Measurements from ENCODE around the gene HSPH1.
"Not testable (repeated sequence)": the region's sequence is repeated elsewhere in the genome, so short reads cannot be mapped to it uniquely, and the experiment has no call there.

HSPH1 gene

DNA sequence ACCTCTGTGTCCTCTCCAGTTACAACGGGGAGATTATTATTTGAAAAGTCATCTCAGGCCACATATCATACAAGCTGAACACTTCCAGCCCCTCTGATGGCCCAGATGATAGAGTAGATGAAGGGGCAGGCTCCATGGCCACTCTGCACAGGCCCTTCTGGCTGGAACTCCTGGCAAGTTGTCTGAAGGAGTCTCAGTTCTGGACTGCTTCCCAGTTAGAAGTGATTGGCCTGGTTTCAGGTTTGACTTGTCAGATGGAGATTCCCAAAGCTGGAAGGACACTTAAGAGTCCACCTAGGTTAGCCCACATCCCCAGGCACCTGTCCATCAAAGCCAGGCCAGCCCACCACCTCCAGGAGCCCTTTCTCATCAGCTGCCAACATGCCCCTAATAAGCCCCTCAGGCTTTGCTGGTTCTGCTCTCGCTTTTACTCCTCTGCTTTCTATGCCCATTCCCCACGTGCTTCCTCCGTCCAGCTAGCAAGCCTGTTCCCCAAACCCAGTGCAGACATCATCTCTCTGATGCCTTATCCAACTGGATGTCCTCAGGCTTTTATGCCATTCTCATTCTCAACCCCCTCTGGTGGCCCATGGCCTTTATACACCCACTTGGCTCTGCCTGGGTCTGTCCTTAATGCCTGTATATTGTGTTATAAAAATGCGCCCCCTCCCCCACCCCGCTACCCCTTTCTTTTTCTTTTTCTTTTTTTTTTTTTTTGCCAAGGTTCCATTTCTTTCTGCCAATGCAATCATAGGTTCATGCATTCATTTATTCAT, 56.5 kb downstream of the HSPH1 start:
- no peak overlapping the region for H3K4me3 Mint-ChIP-seq
- no peaks in the 10 kb centered on the region for H3K36me3 Mint-ChIP-seq (ENCODE audit: low read depth)
- ATAC-seq (no peak), DNase-seq (no peak)
- H3K4me1 Mint-ChIP-seq = no peaks in the 10 kb centered on the region
- no peaks in the 10 kb centered on the region for H3K9me3 Mint-ChIP-seq
- H3K27ac Mint-ChIP-seq = no peak overlapping the region
- H3K27me3 Mint-ChIP-seq = peaks cover 16% of the 10 kb centered on the region

DNA sequence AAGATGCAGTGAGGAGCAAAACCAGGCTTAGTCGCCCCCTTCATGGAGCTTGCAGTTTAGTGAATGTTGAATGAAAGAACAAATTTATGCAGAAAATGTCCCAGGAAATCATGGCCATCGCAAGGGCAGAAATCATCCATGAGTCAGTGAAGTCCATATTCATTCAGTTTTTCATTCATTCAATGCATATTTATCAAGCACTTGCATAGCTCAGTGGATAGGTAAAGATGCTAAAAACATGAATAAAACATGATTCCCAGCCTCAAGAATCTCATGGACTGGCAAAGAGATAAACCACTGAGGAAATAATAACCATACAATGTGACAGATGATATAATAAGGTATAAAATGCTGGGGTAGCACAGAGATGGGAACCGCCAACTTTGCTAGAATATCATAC, 58.8 kb downstream of the HSPH1 start:
- H3K36me3 Mint-ChIP-seq (ENCODE audit: low read depth) = no peaks in the 10 kb centered on the region
- no peak overlapping the region for H3K4me3 Mint-ChIP-seq
- peaks cover 19% of the 10 kb centered on the region for H3K27me3 Mint-ChIP-seq
- DNase-seq (no peak), ATAC-seq (no peak)
- no peaks in the 10 kb centered on the region for H3K4me1 Mint-ChIP-seq
- no peaks in the 10 kb centered on the region for H3K9me3 Mint-ChIP-seq
- H3K27ac Mint-ChIP-seq = no peak overlapping the region

DNA sequence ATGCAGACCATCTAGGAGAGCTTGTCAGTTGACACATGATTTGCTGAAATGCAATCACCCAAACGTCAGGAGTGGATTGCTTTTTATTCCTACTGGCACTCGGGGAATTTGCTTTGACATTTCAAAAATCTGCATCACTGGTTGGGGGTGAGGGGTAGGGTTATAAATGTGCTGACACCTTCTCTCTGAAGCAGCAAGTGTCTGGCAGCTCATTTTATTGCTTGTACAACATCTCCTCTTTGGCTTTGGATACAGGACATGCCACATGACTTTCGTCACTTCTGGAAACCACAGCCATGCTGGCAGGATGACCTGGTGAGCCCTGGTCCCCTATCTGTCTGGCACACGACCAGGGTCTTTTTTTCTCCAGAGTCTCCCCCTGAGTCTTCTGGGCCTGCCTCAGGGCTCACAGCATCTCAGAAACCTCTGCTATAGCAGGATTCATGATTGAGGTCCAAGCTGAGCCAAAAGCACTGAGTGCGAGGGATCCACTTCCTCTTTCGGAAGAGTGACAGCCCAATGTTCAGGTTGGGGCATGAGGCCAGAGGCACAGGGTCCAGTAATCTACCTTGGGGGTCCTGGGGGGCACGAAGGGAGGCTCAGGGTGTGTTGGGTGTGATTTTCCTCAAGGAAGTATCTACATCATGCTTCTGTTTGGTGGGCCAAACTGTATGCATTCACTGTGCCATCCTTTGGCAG, 60.1 kb downstream of the HSPH1 start:
- H3K9me3 Mint-ChIP-seq = no peaks in the 10 kb centered on the region
- DNase-seq (no peak), ATAC-seq (no peak)
- H3K27me3 Mint-ChIP-seq = peaks cover 19% of the 10 kb centered on the region
- H3K36me3 Mint-ChIP-seq (ENCODE audit: low read depth) = no peaks in the 10 kb centered on the region
- H3K4me1 Mint-ChIP-seq = no peaks in the 10 kb centered on the region
- no peak overlapping the region for H3K4me3 Mint-ChIP-seq
- H3K27ac Mint-ChIP-seq = no peak overlapping the region

DNA sequence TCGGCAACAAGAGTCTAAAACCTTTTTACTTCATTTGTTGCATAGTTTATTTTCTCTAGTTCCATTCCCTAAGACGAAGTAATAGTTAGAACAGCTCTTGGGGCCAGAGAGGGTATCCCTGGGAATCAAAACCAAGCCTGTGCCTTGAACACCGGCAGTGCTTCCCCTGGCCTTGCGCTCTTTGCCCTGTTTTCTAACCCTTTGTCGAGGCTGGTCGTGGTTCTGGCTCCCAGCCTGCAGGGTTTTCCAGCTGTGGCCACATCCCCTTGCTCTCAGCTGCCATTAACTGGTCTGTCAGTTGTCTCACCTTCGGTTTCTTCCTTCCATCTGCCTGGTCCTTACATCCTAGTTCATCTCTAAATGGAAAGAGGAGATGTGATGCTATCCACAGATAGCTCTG, 61.0 kb downstream of the HSPH1 start:
- Mint-ChIP-seq H3K27ac (no peak overlapping the region), H3K36me3 (ENCODE audit: low read depth) (no peaks in the 10 kb centered on the region), H3K27me3 (peaks cover 19% of the 10 kb centered on the region), H3K4me1 (no peaks in the 10 kb centered on the region), H3K9me3 (no peaks in the 10 kb centered on the region), H3K4me3 (no peak overlapping the region)
- DNase-seq (no peak), ATAC-seq (no peak)

DNA sequence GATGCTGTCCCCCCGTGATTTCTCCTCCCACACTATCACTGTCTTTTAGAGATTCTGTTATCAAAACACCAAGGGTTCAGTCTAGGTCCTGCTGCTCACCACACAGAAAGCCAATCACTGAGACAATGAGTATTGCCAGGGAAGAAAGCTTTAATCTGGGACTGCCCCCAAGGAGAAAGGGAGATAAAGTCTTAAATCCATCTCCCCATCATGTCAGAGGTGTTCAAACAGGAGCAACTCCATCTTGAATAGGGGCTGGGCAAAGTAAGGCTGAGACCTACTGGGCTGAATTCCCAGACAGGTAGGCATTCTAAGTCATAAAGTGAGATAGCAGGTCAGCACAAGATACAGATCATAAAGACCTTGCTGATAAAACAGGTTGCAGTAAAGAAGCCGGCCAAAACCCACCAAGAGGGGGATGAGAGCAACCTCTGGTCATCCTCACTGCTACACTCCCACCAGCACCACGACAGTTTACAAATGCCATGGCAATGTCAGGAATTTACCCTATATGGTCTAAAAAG, 63.7 kb downstream of the HSPH1 start:
- not testable (repeated sequence) for H3K36me3 Mint-ChIP-seq (ENCODE audit: low read depth); ATAC-seq; H3K9me3 Mint-ChIP-seq; H3K4me1 Mint-ChIP-seq; H3K4me3 Mint-ChIP-seq; H3K27ac Mint-ChIP-seq; DNase-seq
- peaks cover 20% of the 10 kb centered on the region for H3K27me3 Mint-ChIP-seq

DNA sequence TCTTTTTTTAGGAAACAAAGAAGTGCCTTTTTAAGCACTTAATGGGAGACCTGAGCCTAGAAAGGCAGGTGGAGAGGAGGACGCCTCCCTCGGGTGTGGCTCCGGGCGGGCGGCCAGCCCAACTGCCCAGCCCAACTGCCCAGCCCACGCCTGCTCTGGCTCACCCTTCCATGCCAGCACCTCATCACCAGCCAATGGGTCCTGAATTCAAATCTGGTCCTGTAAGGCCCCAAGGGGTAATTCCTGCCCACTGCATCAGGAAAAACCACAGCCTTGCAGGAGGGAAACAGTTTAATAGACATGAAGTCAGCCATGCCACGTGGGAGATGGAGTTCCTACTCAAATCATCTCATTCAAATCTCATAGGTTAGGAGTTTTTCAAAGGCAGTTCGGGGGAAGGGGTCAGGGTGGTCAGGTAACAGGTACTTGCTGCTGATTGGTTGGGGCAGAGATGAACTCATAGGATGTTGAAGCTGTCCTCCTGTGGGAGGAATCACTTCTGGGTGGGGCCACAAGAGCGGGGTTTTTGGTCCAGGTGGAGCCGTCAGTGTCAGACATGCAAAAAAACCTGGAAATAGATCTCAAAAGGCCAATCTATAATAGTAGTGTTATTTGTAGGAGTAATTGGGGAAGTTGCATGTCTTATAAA, 64.9 kb downstream of the HSPH1 start:
- peaks cover 29% of the 10 kb centered on the region for H3K27me3 Mint-ChIP-seq
- ATAC-seq = no peak

DNA sequence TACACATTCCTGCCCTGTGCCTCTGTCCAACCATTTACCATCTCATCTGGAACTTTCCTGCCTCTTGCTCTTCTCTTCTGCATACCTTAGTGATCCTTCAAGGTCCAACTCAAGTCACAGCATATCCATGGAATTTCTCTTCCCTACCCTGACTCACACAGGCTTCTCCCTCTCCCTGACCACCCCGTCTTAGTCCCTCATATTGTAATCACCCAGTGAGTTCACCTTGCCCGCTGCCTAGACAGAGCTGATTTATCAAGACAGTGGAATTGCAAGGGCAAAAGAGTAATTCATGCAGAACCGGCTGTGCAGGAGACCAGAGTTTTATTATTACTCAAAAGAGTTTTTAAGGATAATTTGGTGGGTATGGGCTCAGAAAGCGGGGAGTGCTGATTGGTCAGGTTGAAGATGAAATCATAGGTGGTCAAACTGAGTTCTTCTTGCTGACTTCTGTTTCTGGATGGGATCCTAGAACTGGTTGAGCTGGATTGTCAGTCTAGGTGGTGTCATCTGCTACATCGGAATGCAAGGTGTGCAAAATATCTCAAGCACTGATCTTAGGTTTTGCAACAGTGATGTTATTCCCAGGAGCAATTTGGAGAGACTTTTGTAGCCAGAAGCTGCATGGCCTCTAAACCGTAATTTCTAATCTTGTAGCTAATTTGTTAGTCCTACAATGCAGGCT, 67.2 kb downstream of the HSPH1 start:
- H3K9me3 Mint-ChIP-seq = no peaks in the 10 kb centered on the region
- DNase-seq = no peak
- H3K27me3 Mint-ChIP-seq = peaks cover 28% of the 10 kb centered on the region
- H3K36me3 Mint-ChIP-seq (ENCODE audit: low read depth) = no peaks in the 10 kb centered on the region
- H3K4me1 Mint-ChIP-seq = peaks cover 3% of the 10 kb centered on the region
- no peak overlapping the region for H3K27ac Mint-ChIP-seq
- no peak overlapping the region for H3K4me3 Mint-ChIP-seq
- no peak for ATAC-seq

More for the DNA sequence above, 64.9 kb downstream of the HSPH1 start:
- H3K9me3 Mint-ChIP-seq = no peaks in the 10 kb centered on the region
- no peak for DNase-seq
- H3K4me3 Mint-ChIP-seq = no peak overlapping the region
- H3K36me3 Mint-ChIP-seq (ENCODE audit: low read depth) = no peaks in the 10 kb centered on the region
- no peak overlapping the region for H3K27ac Mint-ChIP-seq
- H3K4me1 Mint-ChIP-seq = no peaks in the 10 kb centered on the region

DNA sequence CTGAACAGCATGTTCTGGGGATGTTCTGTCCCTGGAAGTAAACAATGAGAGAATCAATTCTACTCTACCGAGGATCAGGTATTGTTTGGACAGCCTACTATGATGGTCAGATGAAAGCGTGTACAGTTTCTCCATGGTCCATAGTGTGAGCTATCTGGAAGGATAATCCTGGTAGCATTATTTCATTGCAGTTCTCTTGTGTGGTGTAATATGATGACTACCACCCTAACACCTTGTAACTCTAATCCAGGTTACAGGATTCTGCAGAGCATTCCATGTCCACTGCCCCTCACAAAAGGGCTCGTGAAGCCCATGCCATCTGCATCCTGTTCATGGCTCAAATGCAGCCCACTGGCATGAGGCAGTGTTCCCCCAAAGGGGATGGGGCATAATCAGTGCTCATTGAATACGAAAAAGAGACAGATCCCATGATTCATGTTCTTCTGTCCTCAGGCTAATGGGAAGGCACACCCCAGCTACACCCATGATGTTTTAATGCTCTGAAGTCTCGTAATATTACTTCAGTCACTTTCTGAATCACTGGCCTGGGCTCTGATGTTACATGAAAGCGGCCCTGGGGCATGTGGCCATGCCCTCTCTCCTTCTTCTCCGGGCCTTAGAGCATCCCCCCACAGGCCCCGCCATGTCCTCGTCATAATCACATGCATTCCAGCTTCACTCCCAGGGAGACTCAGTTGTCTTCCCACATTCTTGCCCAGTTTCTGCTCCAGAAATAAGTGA, 68.4 kb downstream of the HSPH1 start:
- no peak for ATAC-seq
- no peak for DNase-seq
- no peak overlapping the region for H3K27ac Mint-ChIP-seq
- H3K4me3 Mint-ChIP-seq = no peak overlapping the region
- no peaks in the 10 kb centered on the region for H3K36me3 Mint-ChIP-seq (ENCODE audit: low read depth)
- peaks cover 3% of the 10 kb centered on the region for H3K4me1 Mint-ChIP-seq
- H3K9me3 Mint-ChIP-seq = no peaks in the 10 kb centered on the region
- H3K27me3 Mint-ChIP-seq = peaks cover 24% of the 10 kb centered on the region

DNA sequence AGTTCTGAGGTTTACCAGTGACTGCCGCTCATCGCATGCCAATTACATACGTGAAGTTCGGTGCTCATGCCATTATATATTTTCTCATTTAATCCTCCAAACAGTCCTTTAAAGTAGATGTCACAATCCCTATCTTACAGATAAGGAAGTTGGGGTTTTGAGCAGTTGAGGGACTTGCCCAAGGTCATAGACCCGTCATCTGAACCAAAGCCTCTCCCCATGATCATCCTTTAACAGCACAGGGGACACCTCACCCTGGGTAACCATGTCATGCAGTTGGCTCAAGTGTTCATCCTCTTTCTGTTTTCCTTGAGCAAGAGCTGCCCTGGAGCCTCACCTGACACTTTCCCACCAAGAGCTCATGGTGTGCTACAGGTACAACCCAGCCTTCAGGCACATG, 69.1 kb downstream of the HSPH1 start:
- peaks cover 3% of the 10 kb centered on the region for H3K4me1 Mint-ChIP-seq
- no peaks in the 10 kb centered on the region for H3K9me3 Mint-ChIP-seq
- H3K27me3 Mint-ChIP-seq = peaks cover 25% of the 10 kb centered on the region
- H3K27ac Mint-ChIP-seq = no peak overlapping the region
- no peaks in the 10 kb centered on the region for H3K36me3 Mint-ChIP-seq (ENCODE audit: low read depth)
- DNase-seq (no peak), ATAC-seq (no peak)
- H3K4me3 Mint-ChIP-seq = no peak overlapping the region

DNA sequence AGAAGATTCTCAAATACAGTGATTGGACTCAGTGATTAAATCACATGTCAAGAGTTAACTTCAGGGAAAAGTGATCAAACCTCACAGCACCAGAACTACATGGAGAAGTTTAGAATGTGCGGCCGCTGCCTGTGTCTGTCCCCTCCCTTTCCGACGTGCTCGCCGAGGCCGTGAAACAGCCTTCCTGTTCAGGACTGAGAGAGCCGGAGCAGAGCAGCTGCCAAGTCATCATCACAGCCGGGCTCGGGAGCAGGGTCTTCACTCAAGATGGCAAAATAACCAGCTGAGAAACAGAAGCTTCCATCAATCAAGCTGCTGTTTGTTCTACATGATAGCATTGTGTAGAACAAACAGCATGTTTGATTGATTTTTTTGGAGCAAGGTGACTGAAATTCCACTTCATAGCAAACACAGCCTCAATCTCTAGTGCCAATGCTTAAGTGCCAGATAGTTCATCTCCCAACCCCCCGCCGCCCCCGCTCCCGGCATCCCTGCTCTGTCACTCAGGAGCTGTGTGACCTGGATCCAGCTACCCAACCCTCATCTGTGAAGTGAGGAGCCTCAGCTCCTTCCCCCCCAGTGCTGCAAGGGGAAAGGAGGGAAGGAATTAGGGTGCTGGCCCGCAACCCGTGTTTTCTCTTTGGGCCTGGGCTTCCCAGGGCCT, 70.6 kb downstream of the HSPH1 start:
- Mint-ChIP-seq H3K4me3 (no peak overlapping the region), H3K9me3 (no peaks in the 10 kb centered on the region), H3K4me1 (peaks cover 3% of the 10 kb centered on the region), H3K27ac (no peak overlapping the region), H3K36me3 (ENCODE audit: low read depth) (no peaks in the 10 kb centered on the region), H3K27me3 (peaks cover 30% of the 10 kb centered on the region)
- ATAC-seq (no peak), DNase-seq (no peak)

DNA sequence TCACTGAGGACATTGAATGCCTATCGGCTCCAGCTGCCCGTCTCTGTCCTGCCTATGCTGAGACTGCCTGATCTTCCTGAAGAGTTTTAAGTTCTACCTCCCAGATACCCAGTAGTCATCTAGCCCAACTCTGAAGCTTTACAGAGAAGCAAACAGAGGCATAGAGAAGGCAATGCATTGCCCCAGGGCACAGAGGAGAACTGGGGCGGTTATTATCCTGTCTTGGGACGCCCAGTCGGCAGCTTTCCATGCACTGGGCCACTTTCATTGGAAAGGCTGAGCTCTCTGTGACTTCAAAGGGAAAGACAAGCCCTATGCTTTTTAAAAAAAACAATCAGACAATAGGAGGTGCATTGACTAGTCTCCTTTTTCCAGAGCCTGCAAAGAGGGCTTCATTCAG, 71.6 kb downstream of the HSPH1 start:
- peaks cover 36% of the 10 kb centered on the region for H3K27me3 Mint-ChIP-seq
- no peaks in the 10 kb centered on the region for H3K36me3 Mint-ChIP-seq (ENCODE audit: low read depth)
- DNase-seq = no peak
- peaks cover 3% of the 10 kb centered on the region for H3K4me1 Mint-ChIP-seq
- no peaks in the 10 kb centered on the region for H3K9me3 Mint-ChIP-seq
- H3K27ac Mint-ChIP-seq = no peak overlapping the region
- H3K4me3 Mint-ChIP-seq = no peak overlapping the region
- no peak for ATAC-seq

DNA sequence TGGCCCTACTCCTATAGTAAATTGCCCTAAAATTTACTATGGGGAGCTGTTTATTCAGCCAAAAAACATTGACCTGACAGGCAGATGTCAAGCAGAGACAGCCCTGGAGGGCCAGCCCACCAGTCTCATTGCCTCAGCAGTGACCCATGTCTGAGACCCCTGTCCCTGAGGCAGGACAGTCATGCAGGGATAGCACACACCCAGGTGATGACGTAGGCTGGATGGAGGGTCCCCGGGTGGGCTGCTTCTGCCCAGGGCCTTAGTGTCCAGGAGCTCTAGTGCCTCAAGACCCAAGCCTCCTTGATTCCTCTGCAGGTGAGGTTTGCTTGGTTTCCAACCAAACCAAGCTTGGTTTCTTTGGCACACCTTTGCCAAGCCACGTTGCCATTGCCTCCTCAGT, 72.1 kb downstream of the HSPH1 start:
- H3K27ac Mint-ChIP-seq = no peak overlapping the region
- peaks cover 38% of the 10 kb centered on the region for H3K27me3 Mint-ChIP-seq
- ATAC-seq = no peak
- DNase-seq = no peak
- H3K4me1 Mint-ChIP-seq = peaks cover 3% of the 10 kb centered on the region
- no peak overlapping the region for H3K4me3 Mint-ChIP-seq
- no peaks in the 10 kb centered on the region for H3K36me3 Mint-ChIP-seq (ENCODE audit: low read depth)
- no peaks in the 10 kb centered on the region for H3K9me3 Mint-ChIP-seq

DNA sequence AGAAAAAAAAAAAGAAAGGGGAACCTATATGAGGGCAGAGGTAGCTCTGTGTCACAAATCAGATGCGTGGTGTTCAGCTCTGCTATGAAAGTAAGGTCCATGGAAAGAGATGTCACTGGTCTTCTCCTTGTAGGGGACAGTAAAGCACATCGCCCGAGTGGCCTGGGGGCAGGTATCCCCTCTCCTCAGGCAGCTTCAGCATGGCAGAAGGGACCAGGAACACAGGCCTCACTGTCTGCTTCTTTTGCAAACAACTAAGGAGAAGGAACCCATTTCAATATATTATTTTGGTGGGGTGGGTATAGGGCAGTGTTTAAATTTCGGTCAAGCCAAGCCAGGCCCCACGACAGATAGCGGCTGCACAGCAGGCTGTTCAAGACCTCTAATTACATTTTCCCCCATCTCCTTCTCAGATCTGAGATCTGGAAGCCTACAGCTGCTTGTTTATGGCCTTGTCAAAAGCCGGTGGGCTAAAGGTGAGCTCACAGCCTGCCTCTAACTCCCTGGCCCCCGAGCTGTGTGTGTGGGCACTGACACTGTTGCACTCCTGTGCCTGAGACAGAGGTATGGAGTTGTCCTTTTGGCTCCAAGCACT, 72.8 kb downstream of the HSPH1 start:
- Mint-ChIP-seq H3K27ac (no peak overlapping the region), H3K27me3 (peaks cover 44% of the 10 kb centered on the region), H3K4me1 (peaks cover 3% of the 10 kb centered on the region), H3K36me3 (ENCODE audit: low read depth) (no peaks in the 10 kb centered on the region), H3K9me3 (no peaks in the 10 kb centered on the region), H3K4me3 (no peak overlapping the region)
- no peak for ATAC-seq
- DNase-seq = no peak

All from activated naive CD8-positive, alpha-beta T cell treated with anti-CD3 and anti-CD28 coated beads, Interleukin-2, amount 50 U/mL, for 24 hours (primary cell).